K562 (cell line): Measurements from ENCODE around the gene CXCR2. TPM values are rescaled to one million over a fixed set of nuclear protein-coding genes. Genes with fewer than 3 reads are reported as not detected.

ENCODE experiments used
- ATAC-seq: fragments of 200-7000 bp; cut with Tn5 transposase; 3 replicates; pipeline ENCODE4 v1.9.1; 2020; ENCODE audit warnings: moderate library complexity
- BruUV-seq: library from RNA; stranded (reverse); fragments of 400-500 nt; replicated peaks from 2 replicates; lab custom pipeline; 2021; lab: Mats Ljungman, UMichigan
- CTCF ChIA-PET: fragments of 300-600 bp; formaldehyde crosslinking; extraction: SDS; loops from one replicate; lab custom pipeline; 2021; ENCODE audit warnings: low intra/inter-chr PET ratio; lab: Yijun Ruan, JAX
- POLR2A ChIA-PET: fragments of 300-600, 350-650 bp; sonication (Branson Sonifier 250); formaldehyde crosslinking; extraction: SDS; loops from one replicate; lab custom pipeline; 2021; ENCODE audit warnings: antibody characterized with exemption, inconsistent platforms; lab: Yijun Ruan, JAX
- DNase-seq, 4 experiments: peaks; one replicate each; pipeline versions ENCODE4 v3.0.0 to v3.0.0-alpha.2; 2011 to 2018; ENCODE audit warnings: low spot score in 3 of 4, mixed read lengths in 3 of 4; ENCODE audit errors: extremely low read depth in 1 of 4
- FAIRE-seq: peaks from 2 replicates; lab custom pipeline; 2011; peaks lifted over from hg19 to GRCh38; lab: Jason Lieb, UNC
- H2AFZ ChIP-seq: 2 replicates; pipeline ENCODE4 v1.6.0; 2011; ENCODE audit warnings: low read depth, low read length, control low read depth, inconsistent platforms
- H3K27ac ChIP-seq: fragments of 200-600 bp; 3 replicates; pipeline ENCODE4 v1.8.0; 2011; ENCODE audit warnings: low read depth, mild to moderate bottlenecking, control low read depth, inconsistent platforms, low read length, moderate library complexity, mixed read lengths; ENCODE audit errors: extremely low read depth
- H3K27me3 ChIP-seq, 2 experiments: fragments of 300-600 bp in 1 of 2; 2 replicates in 1 of 2; 3 replicates in 1 of 2; pipeline versions ENCODE4 v1.6.0 to v1.8.0; 2011; ENCODE audit warnings: inconsistent platforms in 2 of 2, low read length in 2 of 2, mild to moderate bottlenecking in 1 of 2, mixed read lengths in 1 of 2, moderate library complexity in 1 of 2; ENCODE audit not compliant: control insufficient read depth in 2 of 2, insufficient read depth in 2 of 2
- H3K36me3 ChIP-seq: fragments of 300-600 bp; 3 replicates; pipeline ENCODE4 v1.8.0; 2011; ENCODE audit warnings: mild to moderate bottlenecking, low read length, inconsistent platforms; ENCODE audit not compliant: control insufficient read depth, insufficient read depth
- H3K4me1 ChIP-seq, 2 experiments: fragments of 200-600 bp in 1 of 2; replicated peaks in 1 of 2; 2 replicates in 1 of 2; 3 replicates in 1 of 2; pipeline versions ENCODE4 v1.5.1 to v1.8.0; 2011; ENCODE audit warnings: inconsistent platforms in 2 of 2, low read length in 2 of 2, mild to moderate bottlenecking in 1 of 2, mixed read lengths in 1 of 2, moderate library complexity in 1 of 2; ENCODE audit not compliant: control insufficient read depth in 2 of 2, insufficient read depth in 2 of 2
- H3K4me2 ChIP-seq: 2 replicates; pipeline ENCODE4 v1.6.1; 2011; ENCODE audit warnings: low read length, control low read depth, inconsistent platforms, mixed read lengths; ENCODE audit not compliant: insufficient read depth
- H3K4me3 ChIP-seq: fragments of 200-600 bp; sonication (generic), shearing (Covaris generic); 2 replicates; pipeline ENCODE4 v1.5.1; 2016; ENCODE audit warnings: control low read depth, inconsistent platforms
- H3K79me2 ChIP-seq: fragments of 200-600 bp; 3 replicates; pipeline ENCODE4 v1.8.0; 2011; ENCODE audit warnings: low read length, inconsistent platforms; ENCODE audit not compliant: control insufficient read depth, insufficient read depth
- H3K9ac ChIP-seq, 2 experiments: 2 replicates each; pipeline versions ENCODE4 v1.6.0 to v1.6.1; 2011; ENCODE audit warnings: low read depth in 2 of 2, low read length in 2 of 2, control low read depth in 1 of 2, inconsistent platforms in 1 of 2, mild to moderate bottlenecking in 1 of 2, mixed read lengths in 1 of 2; ENCODE audit not compliant: insufficient read depth in 1 of 2
- H3K9me1 ChIP-seq: one replicate; pipeline ENCODE4 v1.6.0; 2011; ENCODE audit warnings: inconsistent platforms, mild to moderate bottlenecking, low read length, moderate library complexity; ENCODE audit not compliant: control insufficient read depth, insufficient read depth
- H3K9me3 ChIP-seq: replicated peaks from 2 replicates; pipeline ENCODE4 v1.5.1; 2011; ENCODE audit warnings: low read depth, low read length, inconsistent platforms; ENCODE audit not compliant: control insufficient read depth, insufficient read depth
- H4K20me1 ChIP-seq: replicated peaks from 2 replicates; pipeline ENCODE4 v1.6.1; 2011; ENCODE audit warnings: low read length, inconsistent platforms, mixed read lengths; ENCODE audit not compliant: control insufficient read depth, insufficient read depth
- KDM1A ChIP-seq, 2 experiments: fragments of 450-650 bp; IDR thresholded peaks; 2 replicates each; pipeline ENCODE4 v1.6.1; 2016; ENCODE audit warnings: mild to moderate bottlenecking in 2 of 2
- SMARCA5 ChIP-seq: fragments of 450-650 bp; IDR thresholded peaks from 2 replicates; pipeline ENCODE4 v1.6.1; 2016
- THRAP3 ChIP-seq: fragments of 450-650 bp; IDR thresholded peaks from 2 replicates; pipeline ENCODE4 v1.6.1; 2016; ENCODE audit warnings: mild to moderate bottlenecking, inconsistent platforms, borderline replicate concordance
- ZNF165 ChIP-seq: fragments of 250-450 bp; sonication (Bioruptor Pico); IDR thresholded peaks from 2 replicates; pipeline ENCODE4 v1.4.0; 2020; ENCODE audit warnings: borderline replicate concordance
- ZNF507 ChIP-seq: conservative IDR thresholded peaks from 2 replicates; pipeline ENCODE4 v1.6.1; 2017; ENCODE audit warnings: missing genetic modification characterization, missing compliant biosample characterization
- in situ Hi-C: fragments of 300-500 bp; cut with MboI; formaldehyde crosslinking; loops from 4 replicates; pipeline ENCODE4 v1.15.0; 2018; ENCODE audit warnings: inconsistent platforms, mixed read lengths
- intact Hi-C: fragments of 100-400 bp; cut with micrococcal nuclease; formaldehyde crosslinking; loops from 2 replicates; pipeline ENCODE4 v1.14.2; 2022
- polyA plus RNA-seq, 8 experiments: library from polyadenylated mRNA; depleted of rRNA in 4 of 8; stranded (reverse) in 5 of 8; unstranded in 3 of 8; fragments of >200 nt; fragmentation: Nextera tagmentation in 2 of 8; fragmentation: Illumina TruSeq in 1 of 8; extraction: Ambion mirVana in 2 of 8; extraction: Trizol in 1 of 8; gene quantifications; 2 replicates each; pipeline versions ENCODE4 v1.2.1 to v1.2.3, GENCODE V29; 2011 to 2014; ENCODE audit warnings: inconsistent platforms in 1 of 8, missing spikeins in 1 of 8
- total RNA-seq, 7 experiments: library from RNA; depleted of rRNA in 6 of 7; stranded (reverse); fragments of >200 nt in 6 of 7; fragmentation: Illumina TruSeq in 2 of 7; extraction: Trizol in 2 of 7; gene quantifications; 2 replicates each; pipeline versions ENCODE4 v1.2.1 to v1.2.3, GENCODE V29; 2011 to 2021; ENCODE audit warnings: low replicate concordance in 1 of 7
- TF ChIP-seq, protein P1 (sequence below), 2 experiments: fragments of 450-650 bp; formaldehyde crosslinking in 1 of 2; IDR thresholded peaks; 2 replicates each; pipeline versions ENCODE4 v1.4.0 to v1.6.1; 2014 to 2020; ENCODE audit warnings: mild to moderate bottlenecking in 2 of 2, borderline replicate concordance in 1 of 2, low read depth in 1 of 2
- TF ChIP-seq, protein P2 (sequence below): fragments of 250-450 bp; sonication (Bioruptor Pico); IDR thresholded peaks from 2 replicates; pipeline ENCODE4 v1.4.0; 2020; ENCODE audit warnings: borderline replicate concordance
- TF ChIP-seq, protein P3 (sequence below): fragments of 450-650 bp; IDR thresholded peaks from 2 replicates; pipeline ENCODE4 v1.6.1; 2014; ENCODE audit warnings: low read depth, mild to moderate bottlenecking, moderate library complexity, borderline replicate concordance

The CXCR2 gene
- total and polyA plus RNA-seq, 9 of the 15 experiments (the other 6 are each of a cell fraction or from before 2014, with no cell fraction given) = not detected

DNA sequence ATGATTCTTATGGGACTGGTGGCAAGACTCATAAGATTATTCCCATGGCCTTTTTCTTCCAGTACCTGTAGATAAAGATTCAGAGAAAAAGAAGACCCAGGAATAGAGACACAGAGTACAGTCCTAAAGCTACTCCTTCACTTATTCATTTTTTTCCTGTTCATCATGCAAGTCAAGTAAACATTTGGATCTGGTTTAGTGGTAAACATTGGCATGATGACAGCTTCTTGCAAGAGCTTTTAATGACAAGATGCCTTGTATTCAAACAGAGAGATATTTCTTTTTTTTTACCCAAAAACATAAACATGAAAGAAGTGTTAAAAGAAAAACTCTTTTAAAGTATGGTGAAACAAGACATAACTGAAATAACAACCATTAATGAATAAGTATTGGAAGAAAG, 20.2 kb downstream of the CXCR2 start:
- Histone ChIP-seq H3K4me1 (no peaks in the 10 kb centered on the region), H3K9me3 (no peaks in the 10 kb centered on the region), H3K27me3 (peaks cover 0 to 8% of the 10 kb centered on the region in 2 experiments; a peak in 2 of 5 replicates), H3K9me1 (no peaks in the 10 kb centered on the region), H4K20me1 (no peaks in the 10 kb centered on the region), H2AFZ (no peak overlapping the region), H3K27ac (no peak overlapping the region), H3K36me3 (no peaks in the 10 kb centered on the region), H3K4me3 (no peak overlapping the region), H3K9ac (no peak overlapping the region), H3K4me2 (no peak overlapping the region), H3K79me2 (no peaks in the 10 kb centered on the region)
- DNase-seq (no peak), FAIRE-seq (no peak), ATAC-seq (no peak)
- in situ Hi-C loops = no loop called here
- intact Hi-C loops = no loop called here
- ChIA-PET POLR2A (interaction anchor here (1.5 kb wide), 1 partner anchor 14 kb away, joined by 5 read pairs; no protein-coding TSS in a partner anchor), CTCF (no interaction called here)
- BruUV-seq = no TSS peak
- TF ChIP-seq THRAP3 (no peak), KDM1A (IDR thresholded peaks at IDR 0.05) (no peak), ZNF165 (CRISPR knock-in tag) (no peak), ZNF507 (tag) (no peak), SMARCA5 (no peak)
- TF ChIP-seq, protein P1, sequence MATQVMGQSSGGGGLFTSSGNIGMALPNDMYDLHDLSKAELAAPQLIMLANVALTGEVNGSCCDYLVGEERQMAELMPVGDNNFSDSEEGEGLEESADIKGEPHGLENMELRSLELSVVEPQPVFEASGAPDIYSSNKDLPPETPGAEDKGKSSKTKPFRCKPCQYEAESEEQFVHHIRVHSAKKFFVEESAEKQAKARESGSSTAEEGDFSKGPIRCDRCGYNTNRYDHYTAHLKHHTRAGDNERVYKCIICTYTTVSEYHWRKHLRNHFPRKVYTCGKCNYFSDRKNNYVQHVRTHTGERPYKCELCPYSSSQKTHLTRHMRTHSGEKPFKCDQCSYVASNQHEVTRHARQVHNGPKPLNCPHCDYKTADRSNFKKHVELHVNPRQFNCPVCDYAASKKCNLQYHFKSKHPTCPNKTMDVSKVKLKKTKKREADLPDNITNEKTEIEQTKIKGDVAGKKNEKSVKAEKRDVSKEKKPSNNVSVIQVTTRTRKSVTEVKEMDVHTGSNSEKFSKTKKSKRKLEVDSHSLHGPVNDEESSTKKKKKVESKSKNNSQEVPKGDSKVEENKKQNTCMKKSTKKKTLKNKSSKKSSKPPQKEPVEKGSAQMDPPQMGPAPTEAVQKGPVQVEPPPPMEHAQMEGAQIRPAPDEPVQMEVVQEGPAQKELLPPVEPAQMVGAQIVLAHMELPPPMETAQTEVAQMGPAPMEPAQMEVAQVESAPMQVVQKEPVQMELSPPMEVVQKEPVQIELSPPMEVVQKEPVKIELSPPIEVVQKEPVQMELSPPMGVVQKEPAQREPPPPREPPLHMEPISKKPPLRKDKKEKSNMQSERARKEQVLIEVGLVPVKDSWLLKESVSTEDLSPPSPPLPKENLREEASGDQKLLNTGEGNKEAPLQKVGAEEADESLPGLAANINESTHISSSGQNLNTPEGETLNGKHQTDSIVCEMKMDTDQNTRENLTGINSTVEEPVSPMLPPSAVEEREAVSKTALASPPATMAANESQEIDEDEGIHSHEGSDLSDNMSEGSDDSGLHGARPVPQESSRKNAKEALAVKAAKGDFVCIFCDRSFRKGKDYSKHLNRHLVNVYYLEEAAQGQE (IDR thresholded peaks at IDR 0.05; ENCODE audit: borderline replicate concordance) = no peak
- TF ChIP-seq, protein P1 (CRISPR knock-in tag; IDR thresholded peaks at IDR 0.05; ENCODE audit: low read depth) = no peak
- TF ChIP-seq, protein P2, sequence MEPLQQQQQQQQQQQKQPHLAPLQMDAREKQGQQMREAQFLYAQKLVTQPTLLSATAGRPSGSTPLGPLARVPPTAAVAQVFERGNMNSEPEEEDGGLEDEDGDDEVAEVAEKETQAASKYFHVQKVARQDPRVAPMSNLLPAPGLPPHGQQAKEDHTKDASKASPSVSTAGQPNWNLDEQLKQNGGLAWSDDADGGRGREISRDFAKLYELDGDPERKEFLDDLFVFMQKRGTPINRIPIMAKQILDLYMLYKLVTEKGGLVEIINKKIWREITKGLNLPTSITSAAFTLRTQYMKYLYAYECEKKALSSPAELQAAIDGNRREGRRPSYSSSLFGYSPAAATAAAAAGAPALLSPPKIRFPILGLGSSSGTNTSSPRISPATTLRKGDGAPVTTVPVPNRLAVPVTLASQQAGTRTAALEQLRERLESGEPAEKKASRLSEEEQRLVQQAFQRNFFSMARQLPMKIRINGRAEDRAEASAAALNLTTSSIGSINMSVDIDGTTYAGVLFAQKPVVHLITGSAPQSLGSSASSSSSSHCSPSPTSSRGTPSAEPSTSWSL (CRISPR knock-in tag) = no peak
- TF ChIP-seq, protein P3, sequence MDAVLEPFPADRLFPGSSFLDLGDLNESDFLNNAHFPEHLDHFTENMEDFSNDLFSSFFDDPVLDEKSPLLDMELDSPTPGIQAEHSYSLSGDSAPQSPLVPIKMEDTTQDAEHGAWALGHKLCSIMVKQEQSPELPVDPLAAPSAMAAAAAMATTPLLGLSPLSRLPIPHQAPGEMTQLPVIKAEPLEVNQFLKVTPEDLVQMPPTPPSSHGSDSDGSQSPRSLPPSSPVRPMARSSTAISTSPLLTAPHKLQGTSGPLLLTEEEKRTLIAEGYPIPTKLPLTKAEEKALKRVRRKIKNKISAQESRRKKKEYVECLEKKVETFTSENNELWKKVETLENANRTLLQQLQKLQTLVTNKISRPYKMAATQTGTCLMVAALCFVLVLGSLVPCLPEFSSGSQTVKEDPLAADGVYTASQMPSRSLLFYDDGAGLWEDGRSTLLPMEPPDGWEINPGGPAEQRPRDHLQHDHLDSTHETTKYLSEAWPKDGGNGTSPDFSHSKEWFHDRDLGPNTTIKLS = no peak
